ENCODE measurements around the gene ZFHX3.

GRCh38 chr16:73020409-73020884, 27.5 kb downstream of the ZFHX3 start:
- no peak for TF ChIP-seq EZH2 (IDR thresholded peaks at IDR 0.05; ENCODE audit: low read depth, low read length, severe bottlenecking)
- TF ChIP-seq FOSL1 (IDR thresholded peaks at IDR 0.05; ENCODE audit: insufficient read depth, low read depth, low read length): no peak
- no peak for TF ChIP-seq CTCF (IDR thresholded peaks at IDR 0.05; ENCODE audit: control extremely low read depth in 1 of 3, insufficient read depth in 1 of 3, low read depth in 1 of 3, low read length in 3 of 3)
- no peak for TF ChIP-seq HDAC2 (IDR thresholded peaks at IDR 0.05; ENCODE audit: borderline replicate concordance in 1 of 2, low read depth in 2 of 2, low read length in 2 of 2)
